Fibroblast of peridontal ligament (primary cell): ENCODE results near the gene TMEM255B.

ENCODE experiments used
- DNase-seq: peaks from one replicate; pipeline ENCODE4 v3.0.0-alpha.2; 2010; ENCODE audit errors: extremely low read depth

Gene TMEM255B

DNA sequence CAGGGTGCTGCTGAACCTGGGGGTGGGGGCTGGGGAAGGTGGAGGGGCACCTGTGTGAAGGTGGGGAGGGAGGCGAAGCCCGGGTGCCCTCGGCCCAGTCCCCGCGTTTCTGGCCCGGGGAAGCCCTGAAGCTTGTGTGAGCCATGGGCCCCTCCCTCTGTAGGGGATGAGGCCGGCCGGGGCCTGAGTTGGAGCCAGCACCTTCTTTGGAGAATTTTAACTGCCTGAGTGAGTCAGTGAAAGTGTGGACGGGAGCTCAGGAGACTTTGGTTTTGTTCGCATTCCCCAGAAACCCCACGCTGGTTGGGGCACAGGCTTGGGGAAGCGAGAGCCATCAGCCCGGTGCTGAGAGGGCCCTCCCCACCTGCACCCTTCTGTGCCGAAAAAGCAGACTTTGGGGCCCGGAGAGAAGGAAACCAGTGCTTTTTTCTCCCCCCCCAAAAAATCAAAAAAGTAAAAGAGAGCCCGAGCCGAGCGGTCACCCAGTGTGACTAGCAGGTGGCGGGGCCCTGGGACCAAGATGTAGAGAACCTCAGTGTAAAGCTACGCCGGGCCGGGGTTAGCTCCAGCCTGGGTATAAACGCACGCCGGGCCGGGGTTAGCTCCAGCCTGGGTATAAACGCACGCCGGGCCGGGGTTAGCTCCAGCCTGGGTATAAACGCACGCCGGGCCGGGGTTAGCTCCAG is 45.1 kb downstream of the TMEM255B start:
- no peak for DNase-seq

DNA sequence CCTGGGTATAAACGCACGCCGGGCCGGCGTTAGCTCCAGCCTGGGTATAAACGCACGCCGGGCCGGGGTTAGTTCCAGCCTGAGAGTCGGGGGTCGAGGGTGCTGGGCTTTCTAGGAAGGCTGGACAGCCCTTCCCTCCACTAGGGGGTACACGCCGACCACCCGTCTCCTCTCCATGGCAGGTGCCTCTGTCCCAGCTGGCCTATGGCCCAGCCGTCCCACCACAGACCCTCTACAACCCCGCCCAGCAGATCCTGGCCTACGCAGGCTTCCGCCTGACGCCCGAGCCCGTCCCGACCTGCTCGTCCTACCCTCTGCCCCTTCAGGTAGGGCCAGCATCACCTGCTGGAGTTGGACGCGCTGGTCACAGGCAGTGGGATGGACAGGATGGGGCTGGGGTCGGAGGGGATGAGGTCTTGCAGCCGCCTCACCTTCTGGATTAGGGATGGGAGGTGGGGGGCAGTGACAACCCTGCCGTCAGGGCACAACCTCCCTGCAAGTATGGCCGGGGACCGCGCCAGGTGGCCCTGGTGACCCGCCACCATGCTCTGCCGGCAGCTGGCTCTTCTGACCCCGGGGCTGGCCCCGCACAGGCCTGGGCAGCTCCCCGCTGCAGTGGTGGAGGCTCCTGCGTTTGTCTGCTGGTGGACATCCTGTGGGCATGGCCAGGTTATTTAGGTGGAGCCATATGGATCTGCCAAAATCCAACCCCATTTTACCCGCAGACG is 45.8 kb downstream of the TMEM255B start:
- DNase-seq: no peak

DNA sequence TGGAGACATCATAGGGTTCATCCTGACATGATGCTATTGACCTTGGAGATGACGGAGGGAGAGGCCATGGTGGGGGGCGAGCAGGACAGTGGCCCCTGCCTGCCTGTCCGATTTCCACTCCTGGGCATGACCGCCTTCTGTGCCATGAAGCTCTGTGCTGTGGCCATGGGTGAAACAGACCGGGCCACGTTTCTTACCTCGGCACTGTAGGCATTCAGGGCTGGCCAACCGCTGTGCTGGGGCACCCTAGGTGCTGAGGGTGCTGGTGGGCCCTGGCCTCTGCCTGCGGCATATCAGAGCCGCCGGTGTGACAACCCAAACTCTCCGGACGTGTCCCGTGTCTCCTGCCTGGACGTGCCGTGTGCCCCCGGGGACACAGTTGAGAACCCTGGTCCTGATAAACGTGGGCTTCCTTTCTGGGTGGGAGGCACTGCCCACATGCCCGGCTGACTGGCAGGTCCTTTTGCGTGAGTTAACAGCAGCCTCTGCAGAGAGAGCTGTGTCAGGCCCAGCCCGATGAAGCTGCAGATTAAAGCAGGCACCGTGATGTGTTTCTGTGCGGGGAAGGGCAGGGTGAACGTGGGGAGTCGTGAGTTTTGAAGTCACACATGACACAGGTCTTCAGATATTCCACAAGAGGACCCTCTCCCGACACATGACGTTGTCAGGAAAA is 46.5 kb downstream of the TMEM255B start:
- DNase-seq: no peak

DNA sequence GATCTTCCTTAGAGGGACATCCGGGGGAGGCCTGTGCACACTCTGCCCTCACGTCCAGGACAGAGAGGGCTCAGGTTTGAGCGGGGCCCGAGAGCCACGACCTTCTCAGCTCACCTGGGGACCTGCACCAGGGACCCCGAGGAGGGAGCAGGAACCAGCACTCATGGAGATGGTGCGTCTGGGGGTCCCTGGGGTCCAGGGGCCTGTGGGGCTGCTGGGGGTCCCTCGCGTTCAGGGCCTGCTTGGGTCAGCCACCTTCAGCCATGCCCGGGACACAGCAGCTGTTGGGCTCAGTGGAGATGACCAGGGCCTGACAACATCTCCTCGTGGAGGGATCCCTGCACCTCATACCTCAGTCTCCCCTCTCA is 47.1 kb downstream of the TMEM255B start:
- DNase-seq: no peak

DNA sequence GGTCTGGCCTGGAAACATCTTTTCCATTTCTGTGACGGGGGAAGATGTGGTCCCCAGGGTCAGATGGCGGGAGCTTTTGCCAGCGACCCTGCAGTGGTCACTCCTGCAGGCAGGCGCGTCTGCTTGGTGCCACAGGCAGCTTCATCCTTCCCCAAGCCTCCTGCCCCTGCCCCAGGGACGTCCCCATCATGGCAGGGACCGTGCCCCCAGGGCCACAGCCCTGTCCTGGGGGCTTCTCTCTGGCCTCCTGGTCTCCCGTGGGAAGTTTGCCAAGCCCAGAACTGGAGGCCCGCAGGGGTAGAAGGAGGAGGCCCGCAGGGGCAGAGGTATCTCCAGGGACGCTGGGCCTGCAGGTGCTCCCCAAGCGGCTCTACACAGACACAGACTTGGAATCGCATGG is 47.5 kb downstream of the TMEM255B start:
- DNase-seq: no peak

DNA sequence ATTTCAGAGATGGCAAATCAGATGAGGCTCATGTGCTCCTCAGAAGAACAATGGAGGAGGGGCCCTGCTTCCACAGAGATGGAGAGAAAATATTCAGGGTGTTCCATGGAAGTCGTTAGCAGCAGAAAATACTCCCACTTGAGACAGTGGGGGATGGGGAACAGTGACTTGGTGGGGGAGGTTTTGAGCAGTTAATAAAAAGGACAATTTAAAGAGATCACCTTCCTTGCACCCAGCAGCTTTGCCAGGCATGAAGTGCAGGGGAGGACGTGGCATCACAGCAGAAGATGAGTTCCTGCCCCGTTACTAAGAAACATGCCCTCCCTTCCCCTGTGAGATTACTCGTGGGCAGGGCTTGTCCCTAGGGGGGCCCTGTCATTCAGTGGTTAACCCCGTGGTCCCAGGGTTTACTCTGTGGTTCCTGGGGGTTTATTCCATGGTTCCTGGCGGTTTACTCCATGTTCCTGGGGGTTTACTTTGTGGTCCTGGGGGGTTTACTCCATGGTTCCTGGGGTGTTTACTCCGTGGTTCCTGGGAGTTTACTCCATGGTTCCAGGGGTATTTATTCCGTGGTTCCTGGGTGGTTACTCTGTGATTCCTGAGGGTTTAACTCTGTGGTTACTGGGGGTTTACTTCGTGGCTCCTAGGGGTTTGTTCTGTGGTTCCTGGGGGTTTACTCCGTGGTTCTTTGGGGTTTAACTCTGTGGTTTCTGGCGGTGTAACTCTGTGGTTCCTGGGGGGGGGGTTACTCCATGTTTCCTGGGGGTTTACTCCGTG is 49.2 kb downstream of the TMEM255B start:
- no peak for DNase-seq

DNA sequence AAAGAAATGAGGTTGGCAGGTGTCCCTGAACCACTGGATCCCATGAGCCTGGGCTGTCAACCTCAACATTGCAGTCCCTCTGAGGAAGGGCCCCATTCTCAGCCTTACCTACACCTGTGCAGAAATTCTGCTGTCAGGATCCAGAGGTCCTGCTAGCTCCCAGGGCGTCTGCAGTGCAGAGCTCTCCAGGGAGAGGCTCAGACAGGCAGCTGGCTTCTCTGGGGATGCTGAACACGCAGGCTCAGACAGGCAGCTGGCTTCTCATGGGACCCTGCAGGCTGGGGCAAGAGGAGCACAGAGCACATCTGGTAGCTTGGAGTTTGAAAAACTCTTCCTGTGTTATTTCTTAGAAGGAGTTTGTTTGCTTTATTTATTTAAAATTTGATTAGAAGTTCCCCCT is 50.9 kb downstream of the TMEM255B start:
- no peak for DNase-seq

DNA sequence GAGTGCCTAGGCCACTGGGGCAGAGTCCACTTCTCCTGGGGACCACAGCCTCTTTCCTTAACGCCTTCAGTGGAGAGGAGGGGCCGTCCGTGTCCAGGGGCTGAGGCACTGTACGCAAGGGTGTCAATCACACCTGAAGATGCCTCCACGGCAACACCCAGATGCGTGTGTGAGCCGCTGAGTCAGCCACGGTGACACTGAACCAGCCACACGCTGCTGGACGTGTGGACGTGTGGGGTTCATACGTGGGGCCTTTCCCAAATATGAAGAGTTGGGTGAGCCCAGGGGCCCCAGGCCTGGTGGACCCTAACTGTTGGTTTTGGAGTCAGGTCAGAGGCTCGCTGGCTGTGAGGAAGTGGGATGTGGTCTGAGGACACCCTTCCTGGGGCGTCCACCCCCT is 51.6 kb downstream of the TMEM255B start:
- DNase-seq: no peak

DNA sequence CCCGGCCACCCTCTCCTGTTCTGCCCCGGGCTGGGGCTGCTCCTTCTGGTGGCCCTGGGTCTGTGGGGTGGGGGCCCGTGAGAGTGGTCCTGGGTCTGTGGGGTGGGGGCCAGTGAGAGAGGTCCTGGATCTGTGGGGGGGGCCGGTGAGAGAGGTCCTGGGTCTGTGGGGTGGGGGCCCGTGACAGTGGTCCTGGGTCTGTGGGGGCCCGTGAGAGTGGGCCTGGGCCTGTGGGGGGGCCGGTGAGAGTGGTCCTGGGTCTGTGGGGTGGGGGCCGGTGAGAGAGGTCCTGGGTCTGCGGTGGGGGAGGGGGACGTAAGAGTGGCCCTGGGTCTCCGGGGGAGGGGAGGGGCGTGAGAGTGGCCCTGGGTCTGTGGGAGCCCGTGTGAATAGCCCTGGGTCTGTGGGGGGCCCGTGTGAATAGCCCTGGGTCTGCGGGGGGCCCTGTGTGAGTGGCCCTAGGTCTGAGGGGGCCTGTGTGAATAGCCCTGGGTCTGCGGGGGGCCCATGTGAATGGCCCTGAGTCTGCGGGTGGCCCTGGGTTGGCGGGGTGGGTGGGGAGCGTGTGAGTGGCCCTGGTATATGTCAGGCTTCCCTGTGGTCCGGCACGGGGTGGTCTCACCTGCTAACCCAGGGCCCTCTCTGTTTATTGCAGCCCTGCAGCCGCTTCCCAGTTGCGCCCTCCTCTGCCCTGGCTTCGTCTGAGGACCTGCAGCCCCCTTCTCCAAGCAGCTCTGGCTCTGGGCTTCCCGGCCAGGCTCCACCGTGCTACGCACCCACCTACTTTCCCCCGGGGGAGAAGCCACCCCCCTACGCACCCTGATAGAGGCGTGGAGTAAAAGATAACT is 52.3 kb downstream of the TMEM255B start:
- no peak for DNase-seq

DNA sequence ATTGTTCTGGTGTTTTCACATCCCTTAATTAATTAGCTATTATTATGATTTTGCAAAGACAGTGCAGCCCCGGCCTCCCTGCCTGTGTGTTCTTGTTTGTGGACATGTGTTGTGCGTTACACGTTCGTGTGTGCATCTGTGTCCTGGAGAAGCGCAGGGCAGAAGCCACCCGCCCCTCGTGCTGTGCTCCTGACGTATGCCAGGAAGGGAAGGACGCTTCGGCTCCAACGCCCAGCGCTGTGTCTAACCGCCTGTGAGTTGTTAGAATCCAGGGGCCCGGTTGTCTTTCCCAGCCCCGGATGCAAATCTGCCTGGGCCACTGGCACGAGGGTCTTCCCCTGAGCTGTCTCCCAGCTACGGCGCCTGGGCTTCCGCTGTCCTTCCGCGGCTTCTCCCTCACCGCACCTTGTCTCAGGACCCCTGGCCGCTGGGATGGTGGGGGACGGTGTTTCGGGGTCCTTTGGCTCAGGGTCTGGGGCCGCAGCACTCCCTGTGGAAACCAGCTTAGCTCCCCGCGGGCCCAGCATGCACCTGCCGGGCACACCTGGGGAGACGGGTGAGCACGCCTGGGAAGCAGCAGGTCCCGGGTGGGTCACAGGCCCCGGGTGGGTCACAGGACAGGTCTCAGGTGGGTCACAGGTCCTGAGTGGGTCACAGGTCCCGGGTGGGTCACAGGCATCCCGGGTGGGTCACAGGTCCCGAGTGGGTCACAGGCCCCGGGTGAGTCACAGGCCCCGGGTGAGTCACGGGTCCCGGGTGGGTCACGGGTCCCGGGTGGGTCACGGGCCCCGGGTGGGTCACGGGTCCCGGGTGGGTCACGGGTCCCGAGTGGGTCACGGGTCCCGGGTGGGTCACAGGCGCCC is 53.4 kb downstream of the TMEM255B start:
- DNase-seq: no peak

DNA sequence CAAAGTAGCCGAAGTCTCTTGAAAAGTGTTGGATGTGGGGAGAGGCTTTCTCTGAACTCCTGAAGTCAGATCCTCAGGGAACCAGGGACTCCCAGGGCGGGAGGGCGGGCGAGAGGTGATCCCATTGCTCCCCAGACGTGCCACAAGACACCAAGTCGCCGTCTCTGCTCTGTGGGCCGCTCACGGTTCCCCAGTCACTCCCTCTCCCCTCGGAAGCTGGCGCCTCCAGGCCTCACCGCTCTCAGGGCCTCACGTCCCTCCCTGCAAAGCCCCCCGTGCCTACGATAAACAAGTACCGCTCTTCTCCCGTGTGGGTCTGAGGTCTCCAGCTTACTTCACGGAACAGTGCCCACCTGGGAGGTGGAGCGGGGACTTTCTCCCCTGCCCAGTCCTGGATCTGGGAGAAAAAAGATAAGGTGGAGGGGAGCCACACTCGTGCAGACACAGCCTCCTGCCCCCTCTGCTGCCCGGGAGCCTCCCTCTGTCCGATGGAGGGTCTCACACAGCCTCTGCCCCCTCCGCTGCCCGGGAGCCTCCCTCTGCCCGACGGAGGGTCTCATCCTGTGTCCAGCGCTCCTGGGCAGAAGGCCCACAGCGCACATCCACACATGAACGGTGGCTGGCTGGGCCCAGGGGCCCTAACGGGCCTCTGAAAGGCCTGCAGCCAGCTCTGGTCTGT is 54.2 kb downstream of the TMEM255B start:
- no peak for DNase-seq

DNA sequence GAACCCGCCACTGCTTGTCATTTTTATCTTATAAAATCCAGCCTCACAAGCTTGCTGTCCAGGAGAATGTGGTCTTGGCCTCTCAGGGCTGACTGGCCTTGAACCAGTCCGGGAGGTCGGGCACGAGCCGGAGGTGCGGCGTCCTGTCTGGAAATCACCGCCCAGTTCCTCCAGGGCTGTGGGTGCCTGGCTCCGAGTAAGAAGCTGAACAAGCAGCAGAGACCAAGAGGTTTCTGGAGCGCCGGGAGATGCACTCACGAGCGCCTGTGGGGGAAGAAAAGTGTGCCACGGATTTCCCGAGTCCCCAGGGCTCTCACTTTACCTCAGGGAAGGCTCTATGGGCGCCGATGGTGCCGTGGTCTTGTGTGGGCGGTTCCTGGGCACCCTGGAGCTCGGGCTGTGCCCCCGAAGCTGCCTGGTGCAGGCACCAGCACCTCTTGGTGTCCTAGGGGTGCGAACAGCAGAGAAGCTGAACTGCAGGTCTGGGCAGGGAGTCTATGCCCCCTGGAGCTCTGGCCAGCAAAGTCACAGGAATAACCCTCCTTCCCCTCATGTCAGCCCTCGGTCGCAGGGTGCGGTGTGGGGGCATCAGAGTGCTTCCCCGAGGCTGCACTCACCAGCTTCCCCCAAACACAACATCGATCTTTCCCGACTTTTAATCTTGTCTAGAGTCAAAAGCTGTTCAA is 54.9 kb downstream of the TMEM255B start:
- no peak for DNase-seq

DNA sequence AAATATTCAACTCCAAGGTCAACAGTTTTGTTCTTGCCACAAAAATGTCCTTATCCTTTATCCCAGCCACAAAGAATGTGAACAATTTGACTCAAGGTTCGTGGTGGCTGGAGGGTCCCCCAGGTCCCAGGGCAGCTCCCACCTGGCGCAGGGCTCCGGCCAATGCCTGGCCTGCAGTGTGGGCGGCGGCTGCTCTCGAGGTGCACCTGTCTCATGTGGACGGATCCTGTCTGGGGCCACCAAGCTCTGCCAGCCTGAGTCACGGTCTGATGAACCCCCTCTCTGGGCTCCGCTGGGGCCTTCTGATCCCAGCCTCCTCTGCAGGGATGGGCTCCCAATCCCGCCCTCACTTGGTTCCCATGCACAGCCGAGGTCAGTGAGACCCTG is 55.4 kb downstream of the TMEM255B start:
- DNase-seq: peak; percentile 41

DNA sequence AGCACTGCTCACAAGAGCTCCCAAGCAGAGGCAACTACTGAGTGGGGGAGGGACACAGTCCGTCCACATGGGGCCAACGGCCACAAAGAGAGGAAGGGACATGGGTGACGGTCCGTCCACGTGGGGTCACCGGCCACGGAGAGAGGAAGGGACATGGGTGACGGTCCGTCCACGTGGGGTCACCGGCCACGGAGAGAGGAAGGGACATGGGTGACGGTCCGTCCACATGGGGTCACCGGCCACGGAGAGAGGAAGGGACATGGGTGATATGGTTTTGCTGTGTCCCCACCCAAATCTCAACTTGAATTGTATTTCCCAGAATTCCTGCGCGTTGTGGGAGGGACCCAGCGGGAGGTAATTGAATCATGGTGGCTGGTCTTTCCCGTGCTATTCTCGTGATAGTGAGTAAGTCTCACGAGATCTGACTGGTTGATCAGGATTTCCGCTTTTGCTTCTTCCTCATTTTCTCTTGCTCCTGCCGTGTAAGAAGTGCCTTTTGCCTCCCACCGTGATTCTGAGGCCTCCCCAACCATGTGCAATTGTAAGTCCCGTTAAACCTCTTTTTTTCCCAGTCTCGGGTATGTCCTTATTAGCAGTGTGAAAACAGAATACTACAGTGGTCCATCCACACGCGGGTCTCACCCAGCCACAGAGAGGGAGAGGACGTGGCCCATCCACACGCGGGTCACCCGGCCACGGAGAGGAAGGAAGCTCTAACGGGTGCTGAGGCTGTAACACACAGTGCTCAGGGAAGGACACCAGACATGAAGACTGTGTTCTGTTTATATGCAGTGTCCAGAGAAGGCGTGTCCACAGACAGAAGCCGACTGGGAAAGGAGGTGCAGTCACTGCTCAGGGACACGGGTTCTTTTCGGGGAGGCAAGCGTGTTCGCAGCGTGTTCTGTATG is 56.4 kb downstream of the TMEM255B start:
- no peak for DNase-seq

DNA sequence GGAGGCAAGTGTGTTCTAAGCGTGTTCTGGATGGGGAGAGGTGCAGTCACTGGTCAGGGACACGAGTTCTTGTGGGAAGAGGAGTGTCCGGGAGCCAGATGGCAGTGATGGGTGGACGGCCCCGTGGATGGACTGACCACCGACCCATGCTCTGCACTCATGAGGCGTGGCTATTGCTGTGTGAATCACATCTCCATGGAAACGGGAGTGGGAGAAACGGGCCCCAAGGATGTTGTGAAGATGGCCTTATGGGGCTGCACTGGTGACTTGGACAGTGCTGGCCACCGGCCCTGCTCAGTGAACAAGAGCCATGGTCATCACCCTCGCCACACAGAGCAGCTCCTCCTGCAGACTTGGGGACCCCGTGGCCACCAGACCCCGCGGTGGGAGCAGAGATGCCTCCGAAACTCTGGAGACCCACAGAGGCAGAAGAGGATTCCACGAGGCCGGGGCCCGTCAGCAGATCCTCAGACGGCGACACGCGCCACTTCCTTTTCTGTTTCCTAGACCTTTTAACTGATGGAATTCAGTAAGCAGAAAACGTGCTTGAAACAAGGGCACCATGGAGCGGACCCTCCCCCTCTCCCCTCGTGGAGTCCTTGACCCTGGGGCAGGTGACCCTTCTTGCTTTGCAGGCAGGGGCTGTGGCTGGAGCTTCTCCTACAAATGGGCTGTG is 57.4 kb downstream of the TMEM255B start:
- DNase-seq: no peak

DNA sequence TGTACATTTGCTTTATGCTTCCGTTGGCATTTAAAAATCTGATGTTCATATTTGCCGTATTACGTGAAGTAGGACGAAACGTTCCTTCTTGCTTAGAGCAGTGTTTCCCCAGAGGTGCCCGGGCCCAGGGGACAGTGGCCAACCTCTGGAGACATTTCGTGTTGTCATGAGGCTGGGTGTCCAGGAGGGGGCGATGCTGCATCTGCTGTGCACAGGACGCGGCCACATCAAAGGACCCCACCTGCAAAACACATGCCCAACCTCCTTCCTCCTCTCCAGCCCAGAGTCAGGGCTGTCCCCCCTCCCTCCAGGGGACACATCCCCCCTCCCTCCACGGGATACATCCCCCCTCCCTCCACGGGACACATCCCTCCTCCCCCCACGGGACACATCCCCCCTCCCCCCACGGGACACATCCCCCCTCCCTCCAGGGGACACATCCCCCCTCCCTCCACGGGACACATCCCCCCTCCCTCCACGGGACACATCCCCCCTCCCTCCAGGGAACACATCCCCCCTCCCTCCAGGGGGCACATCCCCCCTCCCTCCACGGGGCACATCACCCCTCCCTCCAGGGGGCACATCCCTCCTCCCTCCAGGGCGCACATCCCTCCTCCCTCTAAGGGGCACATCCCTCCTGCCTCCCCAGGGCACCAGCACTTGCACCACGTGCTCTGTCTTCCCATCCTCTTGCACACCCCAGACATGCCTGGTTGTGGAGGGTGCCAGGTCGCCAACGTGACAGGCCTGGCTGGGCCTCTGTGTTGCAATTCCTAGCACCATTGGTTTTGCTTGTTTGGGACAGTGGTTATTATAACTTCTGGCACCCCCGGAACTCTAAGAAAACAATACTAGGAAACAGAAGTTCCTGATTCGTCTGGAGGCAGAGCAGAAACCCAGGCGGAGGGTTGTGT is 58.2 kb downstream of the TMEM255B start:
- DNase-seq: peak; percentile 76
